NCI-H2029 treated with DMSO at 0.1 percent for 48 hours (cell line): ENCODE results near the gene PCDH1.
"Not testable (repeated sequence)": the region's sequence is repeated elsewhere in the genome, so short reads cannot be mapped to it uniquely, and the experiment has no call there.

Experiments
- DNase-seq: peaks from one replicate; lab custom pipeline; 2025; lab: John Stamatoyannopoulos, UW

Gene PCDH1

DNA sequence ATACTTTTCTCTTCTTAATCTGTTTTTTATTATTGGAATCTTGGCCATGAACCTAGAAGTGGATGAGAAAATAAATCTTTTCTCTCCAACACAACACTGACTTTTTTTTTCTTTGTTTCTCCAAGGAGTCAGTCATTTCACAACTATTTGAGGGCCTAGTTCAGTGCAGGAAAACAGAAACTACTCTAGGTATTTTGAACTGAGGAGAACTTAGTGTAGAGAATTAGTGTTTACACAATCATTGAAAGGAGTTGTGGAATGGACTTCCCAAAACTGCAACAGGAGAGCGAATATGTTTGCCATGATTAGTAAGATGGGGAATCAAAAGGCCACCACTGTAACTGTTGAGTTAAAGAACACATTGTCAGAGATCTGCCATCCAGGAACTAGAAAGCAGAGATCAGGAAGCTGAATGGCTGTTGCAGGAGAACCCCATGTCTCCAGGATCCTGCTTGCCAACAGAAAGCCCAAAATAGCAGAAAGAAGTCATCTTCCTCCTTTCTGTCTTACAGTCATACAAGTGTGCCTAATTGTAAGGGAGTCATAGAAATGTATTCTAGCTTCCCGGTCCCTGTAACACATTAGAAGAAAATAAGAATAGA lies 20.3 kb upstream of the PCDH1 start:
- no peak for DNase-seq

DNA sequence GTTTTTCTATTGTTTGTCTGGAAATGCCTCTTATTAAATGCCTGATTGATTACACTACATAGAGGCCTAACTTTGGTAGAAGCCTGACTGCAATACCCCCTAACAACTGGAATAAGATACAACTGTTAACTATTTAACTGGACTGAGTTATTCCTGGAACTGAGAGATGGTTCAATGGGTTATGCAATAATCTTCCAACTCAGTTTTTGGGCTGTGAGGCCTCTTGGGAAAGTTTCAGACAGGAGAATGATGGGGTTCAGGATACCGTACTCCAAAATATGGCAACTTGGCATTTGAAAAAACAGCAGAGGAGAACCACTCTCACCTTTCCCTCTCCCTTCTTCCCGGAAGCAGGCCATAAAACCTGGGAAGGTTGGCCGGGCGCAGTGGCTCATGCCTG lies 19.2 kb upstream of the PCDH1 start:
- DNase-seq: no peak

DNA sequence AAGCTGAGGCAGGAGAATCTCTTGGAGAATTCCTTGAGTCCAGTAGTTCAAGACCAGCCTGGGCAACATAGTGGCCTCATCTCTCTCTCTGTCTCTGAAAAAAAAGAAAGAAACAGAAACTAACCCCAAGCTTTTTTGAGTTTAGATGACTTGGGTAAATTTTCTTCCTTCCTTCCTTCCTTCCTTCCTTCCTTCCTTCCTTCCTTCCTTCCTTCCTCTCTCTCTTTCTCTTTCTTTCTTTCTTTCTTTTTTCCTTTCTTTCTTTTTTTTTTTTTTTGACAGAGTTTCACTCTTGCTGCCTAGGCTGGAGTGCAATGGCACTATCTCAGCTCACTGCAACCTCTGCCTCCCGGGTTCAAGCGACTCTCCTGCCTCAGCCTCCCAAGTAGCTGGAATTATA lies 12.2 kb upstream of the PCDH1 start:
- not testable (repeated sequence) for DNase-seq

DNA sequence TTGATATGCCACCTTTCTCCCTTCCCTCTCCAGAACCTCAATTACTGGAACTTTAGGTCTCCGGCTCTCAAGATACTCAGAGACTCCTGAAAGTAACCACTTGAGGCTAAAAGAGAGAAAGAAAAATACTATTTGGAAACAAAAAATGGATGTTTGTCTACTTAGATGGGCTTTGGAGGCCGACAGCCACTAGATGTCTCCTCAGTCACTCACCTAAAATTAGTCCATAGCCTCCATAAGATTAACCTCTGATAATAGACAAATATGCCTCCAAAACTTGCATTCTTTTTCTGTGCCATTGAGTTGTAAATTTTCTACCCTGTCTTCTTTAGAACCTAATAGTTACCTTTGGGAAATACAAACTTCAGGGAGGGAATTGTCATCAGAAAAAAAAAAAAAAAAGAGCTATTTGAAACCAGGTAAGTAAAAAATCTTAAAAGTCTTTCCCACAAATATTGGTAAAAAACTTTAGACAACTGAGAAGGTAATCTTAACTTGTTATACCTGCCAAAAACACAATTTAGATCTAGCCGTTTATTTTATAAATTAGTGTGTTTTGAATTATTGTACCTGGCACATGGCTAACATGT lies 11.2 kb upstream of the PCDH1 start:
- DNase-seq: no peak

DNA sequence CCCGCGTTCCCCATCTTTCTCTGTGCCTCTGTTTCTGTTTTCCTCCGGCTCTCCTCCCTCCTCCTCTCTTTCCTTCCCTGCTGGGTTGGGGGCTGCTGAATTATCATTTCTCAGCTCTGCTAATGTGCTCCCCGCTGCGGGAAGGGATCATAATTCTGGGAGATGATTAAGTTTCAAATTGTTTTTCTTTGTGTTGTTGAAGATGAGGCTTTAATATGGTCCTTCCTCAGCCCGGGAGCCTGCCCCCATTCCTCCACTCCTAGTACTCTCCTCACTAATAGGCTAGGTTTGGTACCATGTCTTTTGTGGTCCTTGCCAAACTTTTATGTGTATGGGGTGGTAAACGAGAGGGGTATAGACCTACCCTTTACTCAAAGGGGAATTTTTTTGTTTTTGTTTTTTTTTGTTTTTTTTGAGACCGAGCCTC lies 5.7 kb upstream of the PCDH1 start:
- DNase-seq: no peak

DNA sequence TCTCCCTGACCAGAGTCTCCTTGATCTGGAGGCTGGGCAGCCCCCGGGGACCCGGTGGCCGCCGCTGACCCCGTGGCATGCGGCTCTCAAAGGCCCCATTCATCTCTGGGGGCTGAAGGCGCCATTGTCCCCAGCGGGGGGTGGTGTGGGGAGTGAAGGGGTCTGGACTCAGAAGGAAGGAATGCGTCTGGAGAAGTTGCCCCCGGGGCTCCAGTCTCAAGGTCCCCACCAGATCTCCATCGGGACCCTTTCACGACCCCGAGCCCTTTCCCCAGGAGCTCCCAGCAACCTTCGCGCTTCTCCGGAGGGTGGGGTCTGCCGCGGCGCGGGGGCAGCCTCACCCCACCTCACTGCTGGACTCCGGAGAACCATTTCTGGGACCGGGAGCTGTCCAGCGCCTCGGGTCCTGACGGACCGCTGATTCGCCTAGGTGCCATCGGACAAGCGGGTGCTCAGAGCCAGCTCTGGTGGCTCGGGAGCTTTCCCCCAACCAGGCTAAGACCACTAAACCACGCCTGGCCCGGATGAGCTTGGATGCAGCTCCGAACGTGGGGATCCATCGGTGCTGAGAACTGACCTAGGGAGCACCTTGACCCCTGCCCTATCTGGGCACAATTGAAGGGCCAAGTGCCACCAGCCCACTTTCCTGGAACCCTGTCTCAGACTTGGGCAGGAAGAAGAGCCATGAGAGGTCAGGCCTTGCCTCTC lies 5.1 kb upstream of the PCDH1 start:
- no peak for DNase-seq

DNA sequence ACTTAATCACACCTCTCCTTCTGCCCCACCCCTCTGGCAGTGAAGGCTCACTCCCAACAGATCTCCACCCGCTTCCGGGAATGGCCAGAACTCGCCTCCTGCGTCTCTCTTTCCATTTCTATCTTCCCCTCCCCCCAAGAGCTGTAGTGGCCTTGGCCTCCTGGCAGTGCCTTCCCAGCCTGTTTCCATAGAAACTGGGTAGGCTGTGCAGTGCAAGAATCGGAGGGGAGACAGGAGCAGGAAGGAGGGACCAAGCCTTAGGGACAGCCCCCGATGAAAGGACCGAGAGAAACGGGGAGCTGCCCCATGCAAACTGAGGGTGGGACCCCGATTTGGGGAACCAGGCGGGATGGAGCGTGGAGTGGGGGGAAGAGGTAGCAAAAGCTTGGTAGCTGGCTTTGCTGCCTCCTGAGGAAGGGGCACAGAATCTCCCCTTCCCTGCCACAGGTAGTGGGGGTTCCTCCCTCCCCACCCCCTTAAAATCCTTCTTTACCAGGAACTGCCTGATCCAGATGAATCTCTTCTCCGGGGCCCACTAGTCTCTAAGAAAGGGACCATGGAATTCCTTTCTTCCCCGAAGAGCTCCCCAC lies 4.5 kb upstream of the PCDH1 start:
- DNase-seq: no peak

DNA sequence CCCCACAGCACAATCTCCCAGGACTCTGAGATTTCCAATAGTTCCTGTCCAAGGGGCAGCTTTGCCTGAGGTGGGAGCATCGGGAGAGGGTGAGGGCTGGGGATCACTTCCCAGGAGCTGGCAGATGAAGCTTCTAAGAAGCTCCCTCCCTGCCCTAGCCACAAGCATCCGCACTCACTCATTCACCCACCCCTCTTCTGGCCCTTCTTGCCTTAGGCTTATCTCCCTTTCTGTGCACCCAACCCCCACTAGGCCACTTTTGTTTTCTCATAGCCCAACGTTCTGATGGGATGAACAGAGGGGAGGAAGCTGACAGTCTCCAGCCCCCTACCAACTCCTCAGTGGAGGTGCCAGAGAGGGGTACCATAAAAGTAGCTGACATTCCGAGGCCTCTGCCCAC lies 3.7 kb upstream of the PCDH1 start:
- no peak for DNase-seq

DNA sequence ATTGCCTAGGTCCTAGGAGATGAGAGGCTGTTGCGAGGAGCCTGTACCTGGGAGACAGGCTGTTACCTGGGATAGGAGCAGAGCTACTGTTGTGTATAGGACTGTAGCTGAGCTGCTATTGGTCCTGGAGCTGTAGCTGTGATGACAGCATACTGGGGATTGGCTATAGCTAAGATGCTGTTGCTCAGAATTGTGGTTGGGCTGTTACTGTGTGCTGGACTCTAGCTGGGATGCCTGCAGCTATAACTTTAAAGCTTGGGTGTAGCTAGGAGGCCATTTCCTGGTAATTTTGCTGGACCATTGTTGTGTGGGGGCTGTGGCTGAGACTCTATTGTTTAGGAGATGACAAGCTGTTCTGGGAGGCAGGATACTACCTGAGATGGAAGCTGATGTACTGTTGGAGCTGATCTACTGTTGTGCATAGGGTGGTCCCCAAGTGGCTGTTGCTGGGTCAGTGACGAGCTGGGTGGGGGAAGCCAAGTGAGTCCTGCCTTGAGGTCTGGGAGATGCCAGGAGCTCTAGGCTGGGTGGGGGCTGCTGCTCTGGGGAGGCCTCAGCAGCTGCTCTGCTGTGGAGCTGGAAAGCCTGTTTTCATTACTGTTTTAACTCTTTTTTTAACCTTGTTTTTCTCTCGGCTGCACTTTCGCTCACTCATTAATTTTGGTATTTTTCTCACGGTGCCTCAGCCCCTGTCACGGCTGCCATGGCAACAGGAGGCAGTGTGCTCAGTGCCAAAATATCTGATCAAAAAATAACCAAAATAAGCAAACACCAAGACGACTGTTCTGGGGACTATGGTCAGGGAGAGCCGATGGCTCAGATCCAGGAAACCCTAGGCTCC lies 3.0 kb upstream of the PCDH1 start:
- DNase-seq: no peak

DNA sequence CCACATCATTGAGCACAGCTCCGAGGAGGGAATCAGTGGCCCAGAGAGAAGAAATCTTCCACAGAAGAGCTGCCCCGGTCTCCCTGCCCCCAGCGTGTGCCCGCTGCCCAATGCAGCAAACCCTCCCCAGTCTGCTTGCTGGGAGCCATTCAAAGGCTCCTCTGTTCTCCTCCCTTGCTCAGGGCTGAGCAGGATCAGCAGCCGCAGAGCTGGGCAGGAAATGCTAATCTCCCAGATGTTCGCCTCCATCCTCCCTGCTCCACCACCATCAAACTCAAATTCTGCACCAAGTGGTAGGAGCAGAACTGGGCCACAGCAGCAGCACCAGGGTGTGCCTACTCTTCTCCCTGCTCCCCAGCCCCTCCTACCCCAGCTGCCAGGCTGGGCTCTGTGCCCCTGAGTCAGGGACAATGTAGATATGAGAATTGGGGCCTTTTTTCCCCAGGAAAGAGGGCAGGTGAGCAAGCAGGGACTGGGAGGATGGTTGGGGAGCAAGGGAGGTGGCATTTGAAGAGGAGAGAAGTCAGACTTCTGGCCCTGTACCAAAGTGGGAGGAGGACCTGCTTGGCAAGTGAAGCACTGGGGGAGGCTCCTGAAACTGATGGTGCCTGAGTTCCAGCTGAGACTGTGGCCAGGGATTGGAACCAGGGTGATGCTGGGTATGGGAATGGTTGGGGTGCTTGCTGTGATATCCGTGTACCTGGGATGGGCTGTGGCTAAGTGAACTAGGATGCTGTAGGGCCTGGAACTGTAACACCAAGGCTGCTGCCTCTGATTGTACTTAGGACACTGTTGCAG lies 1.9 kb upstream of the PCDH1 start:
- DNase-seq: no peak

DNA sequence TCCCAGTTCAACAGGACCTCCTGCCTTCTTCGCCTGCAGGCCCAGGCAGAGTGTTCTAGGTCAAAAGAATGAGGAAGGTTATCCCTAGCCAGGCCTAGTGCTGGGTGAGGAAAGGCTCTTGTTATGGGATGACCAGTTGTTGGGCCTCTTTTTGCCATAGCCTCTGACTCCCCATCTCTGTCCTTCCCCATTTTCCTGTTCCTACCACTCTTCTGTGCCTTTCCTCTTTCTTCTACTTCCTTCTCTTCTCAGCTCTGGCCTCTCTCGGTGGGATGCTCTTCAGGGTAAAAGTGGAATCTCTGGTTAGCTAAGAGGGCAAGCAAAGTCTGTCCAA lies 1.2 kb upstream of the PCDH1 start:
- DNase-seq: no peak

DNA sequence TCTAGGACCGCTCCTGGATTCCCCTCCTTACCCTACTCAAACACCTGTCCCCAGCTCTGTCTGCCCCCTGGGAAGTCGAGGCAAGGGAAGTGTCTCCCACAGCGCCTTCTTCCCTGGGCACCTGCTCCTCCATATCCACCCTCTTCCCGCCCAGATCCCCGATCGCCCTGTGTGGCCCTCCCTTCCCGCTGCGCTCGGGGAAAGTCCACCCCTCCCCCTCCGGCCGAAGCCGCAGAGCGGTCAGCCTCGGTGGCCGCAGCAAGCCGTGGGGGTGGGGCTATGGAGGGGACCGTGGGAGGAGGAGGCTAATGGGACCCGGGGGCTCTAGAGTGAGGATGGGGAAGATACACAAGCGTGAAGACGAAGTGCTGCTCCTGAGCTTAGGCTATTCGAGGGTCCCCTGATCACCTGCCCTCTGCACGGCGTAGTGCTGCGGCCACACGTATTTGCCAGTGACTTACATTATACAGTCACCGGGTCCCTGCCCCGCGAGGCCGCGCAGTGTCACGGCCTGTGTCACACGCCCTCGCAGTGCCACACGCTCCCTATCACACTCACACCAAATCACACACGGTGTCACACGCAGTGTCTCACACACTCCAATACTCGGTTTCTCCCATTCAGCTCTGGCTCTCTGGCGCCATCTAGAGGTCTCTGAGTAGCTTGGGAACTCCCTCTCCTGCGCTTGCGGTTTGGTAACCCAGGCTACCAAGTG lies 658 bp upstream of the PCDH1 start:
- DNase-seq: peak; percentile 76

DNA sequence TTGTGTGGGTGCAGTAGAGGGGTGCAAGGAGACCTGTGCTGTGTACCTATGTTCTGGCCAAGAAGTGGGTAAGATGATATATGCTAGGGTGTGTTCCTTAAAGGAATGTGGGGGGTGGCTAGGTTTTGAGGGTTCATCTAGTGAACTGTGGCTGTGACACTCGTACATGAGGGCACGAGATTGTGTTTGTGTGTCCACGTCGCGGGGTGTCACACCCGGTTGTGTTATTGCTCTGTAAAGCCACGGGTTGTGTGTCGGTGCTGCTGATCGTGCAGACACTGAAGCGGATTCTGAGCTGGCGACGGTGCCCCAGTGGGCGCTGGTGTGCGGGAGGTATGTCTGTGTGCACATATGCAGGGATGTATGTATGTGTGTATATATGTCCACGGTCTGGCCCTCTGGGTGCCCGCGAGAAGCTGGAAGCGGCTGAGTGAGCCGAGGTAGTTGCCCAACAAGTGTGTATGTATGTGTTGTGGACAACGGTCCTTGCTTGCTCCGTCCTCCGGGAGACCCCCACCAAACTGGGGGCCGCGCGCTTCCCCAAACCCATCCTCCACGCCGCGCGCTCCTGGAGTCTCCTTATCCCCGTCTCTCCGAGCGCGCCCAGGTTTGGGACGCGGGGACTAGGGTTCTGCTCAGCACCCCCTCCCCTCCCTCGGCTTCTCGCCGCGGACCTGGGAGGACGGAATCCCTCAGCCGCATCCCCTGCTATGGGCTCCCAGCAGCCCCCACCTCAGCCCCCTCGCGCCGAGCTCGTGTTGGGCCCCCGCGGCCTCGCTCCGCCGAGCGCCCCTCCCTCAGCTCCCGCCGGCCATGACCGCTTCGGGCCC lies 639 bp downstream of the PCDH1 start:
- no peak for DNase-seq

DNA sequence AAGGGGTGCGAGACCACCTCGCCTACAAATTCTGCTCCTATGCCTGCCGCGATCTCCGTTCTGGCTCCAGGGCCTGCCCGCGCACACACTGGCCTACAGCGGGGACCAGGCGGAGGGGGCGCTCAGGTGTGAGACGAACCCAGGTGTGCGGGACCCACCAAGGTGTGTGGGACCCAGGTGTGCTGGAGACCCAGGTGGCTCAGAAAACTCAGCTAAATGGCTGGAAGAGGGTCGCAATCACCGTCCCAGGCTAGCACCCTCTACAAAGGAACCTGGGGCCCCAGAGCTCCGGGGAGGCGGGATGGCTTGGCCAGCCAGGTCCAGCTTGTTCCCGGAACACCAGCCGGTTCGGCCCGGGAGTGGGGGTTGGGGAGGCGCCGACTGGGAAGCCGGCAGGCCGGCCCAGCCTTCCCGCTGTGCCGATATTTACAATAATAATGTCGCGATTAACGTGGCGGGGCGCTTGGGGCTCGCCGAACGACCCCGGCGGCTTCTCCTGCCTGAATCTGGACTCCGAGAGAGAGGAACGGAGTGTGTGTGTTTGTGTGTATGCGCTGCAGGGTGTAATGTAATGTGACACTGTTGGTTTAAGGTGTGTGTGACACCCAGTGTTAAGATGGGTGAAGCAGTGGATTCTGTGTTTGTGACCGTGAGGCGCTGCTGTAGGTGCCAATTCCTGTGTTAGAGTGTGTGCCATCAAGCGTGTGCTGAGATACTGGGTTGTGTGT lies 1.4 kb downstream of the PCDH1 start:
- DNase-seq: peak; percentile 60

DNA sequence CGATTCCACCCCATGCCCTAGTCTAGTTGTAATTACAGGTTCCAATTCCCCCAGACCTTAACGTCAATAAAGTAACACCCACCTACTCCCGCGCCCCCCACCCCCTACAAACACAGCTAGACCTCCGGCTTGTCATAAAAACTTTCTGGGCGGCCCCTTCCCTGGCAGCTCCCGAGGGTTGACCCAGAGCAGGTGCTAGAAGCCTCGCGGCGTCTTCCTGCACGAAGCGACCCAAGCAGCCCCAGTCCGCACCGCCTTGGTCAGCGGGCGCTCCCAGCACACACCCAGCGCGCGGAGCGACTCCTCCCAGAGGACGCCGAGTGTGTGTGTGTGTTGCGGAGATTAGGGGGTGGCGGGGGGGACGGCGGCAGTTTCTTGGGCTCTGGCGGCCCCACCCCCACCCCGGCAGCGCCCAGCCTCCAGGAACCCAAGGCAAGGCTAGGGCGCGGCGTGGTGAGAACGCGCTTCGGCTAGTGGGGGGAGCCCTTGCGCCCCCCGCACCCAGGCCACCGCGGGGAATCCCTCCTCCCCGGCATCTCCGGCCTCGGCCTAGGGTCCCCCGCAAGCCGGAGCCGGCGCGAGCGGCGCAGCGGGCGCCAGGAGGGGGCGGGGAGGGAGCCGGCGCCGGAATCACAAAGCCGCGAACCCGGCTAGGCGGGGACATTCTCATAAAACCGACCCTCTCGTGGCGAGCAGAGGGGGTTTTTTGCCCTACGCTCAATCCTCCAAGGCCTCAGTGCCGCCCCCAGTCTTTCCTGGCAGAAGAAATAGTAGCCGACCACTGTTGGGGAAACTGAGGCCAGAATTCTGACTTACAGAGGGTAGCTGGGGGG lies 2.2 kb downstream of the PCDH1 start:
- DNase-seq: no peak

DNA sequence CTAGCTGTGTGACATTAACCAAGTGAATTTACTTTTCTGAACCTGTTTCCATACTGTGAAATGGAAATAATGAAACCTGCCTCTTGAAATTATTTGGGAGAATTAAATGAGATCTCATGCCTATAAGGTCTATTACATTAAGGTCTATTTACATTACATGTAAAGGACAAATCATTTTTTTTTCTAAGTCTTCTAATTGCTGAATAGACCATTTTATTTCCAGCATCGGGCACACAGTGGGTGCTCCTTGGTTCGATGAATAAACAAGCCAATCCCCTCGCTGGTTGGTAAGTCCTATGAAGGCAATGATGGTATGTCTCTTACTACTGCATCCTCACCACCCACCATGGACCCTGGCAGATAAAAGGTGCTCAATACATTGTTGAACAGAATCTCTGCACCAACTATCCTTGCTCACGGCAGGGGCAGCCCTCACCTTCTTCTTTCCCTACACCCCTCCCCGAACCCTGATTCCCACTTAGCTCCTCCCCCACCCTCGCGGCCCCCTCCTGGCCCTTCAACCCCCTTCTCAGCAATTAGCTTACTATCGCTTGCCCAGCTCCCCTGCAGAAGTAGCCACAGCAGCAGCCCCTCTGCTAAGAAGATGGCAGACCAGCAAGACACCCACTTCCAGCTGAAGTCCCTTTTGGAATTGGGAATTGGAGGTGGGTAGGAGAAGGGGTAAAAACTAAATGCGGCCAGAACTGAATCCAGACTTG lies 3.0 kb downstream of the PCDH1 start:
- no peak for DNase-seq

DNA sequence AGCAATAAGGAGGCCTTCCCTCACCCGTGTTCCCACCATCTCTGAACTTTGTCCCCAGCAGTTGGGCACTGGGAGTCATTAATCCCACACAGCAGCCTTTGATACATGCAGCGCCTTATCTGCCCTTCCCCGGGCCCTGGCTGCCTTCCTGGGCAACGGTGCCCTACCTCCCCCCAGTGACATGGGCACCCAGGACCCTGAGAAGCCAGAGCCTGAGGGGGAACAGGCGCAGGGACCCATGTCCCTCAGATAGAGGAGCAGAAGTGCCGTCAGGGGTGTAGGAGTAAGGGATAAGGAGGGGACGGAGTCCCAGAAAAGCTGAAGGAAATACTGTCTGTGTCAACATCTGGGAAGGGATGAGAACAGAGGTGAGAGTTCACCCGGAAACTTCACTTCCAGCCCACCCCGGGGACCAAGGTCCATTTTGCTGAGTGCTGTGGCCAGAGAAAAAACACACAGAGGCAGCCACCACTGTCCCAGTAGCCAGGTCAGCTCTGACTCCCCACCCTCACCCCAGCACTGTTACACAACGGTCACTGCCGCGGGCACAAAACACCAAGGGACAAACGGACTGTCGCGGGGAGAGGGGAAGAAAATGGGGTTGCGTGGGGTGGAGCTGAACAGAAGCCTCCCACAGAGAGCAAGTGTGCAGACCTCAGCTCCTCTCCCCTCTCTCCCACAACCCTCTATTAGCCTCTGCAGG lies 3.8 kb downstream of the PCDH1 start:
- DNase-seq: no peak
